ENCODE measurements around the gene PLOD2.

DNA sequence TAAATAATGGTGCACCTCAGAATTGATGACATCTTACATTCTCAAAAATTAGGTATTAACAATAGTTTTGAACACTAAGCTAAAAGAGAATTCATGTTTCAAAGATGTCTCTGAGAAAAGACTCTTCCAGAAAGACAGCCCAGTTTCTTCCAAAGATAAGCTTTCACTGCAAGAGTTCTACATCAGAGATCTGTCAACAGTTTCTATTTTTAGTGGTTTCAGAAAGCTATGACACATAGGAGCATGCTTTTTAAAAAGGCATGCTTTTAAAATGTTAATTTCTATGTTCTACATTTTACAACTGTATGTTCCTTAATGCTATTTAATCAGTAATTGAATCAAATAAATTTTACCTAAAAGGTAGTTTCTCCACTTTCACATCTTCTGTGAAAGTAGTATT lies 88.2 kb downstream of the PLOD2 start:
- TF ChIP-seq, protein P1, sequence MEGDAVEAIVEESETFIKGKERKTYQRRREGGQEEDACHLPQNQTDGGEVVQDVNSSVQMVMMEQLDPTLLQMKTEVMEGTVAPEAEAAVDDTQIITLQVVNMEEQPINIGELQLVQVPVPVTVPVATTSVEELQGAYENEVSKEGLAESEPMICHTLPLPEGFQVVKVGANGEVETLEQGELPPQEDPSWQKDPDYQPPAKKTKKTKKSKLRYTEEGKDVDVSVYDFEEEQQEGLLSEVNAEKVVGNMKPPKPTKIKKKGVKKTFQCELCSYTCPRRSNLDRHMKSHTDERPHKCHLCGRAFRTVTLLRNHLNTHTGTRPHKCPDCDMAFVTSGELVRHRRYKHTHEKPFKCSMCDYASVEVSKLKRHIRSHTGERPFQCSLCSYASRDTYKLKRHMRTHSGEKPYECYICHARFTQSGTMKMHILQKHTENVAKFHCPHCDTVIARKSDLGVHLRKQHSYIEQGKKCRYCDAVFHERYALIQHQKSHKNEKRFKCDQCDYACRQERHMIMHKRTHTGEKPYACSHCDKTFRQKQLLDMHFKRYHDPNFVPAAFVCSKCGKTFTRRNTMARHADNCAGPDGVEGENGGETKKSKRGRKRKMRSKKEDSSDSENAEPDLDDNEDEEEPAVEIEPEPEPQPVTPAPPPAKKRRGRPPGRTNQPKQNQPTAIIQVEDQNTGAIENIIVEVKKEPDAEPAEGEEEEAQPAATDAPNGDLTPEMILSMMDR (IDR thresholded peaks at IDR 0.05; ENCODE audit: insufficient read depth, low read depth, low read length) = no peak
- TF ChIP-seq EZH2 (IDR thresholded peaks at IDR 0.05; ENCODE audit: insufficient read depth, low read length) = no peak

All from astrocyte (in vitro differentiated cells and primary cell).